Activated CD4-positive, alpha-beta T cell treated with anti-CD3 and anti-CD28 coated beads for 48 hours (primary cell): ENCODE results near the gene FHIT.

Source experiments
- DNase-seq: peaks from one replicate; pipeline ENCODE4 v3.0.0-alpha.2; 2020

Gene FHIT

GRCh38 chr3:59885101-59885500 lies 1366.2 kb downstream of the FHIT start:
- DNase-seq = no peak

DNA sequence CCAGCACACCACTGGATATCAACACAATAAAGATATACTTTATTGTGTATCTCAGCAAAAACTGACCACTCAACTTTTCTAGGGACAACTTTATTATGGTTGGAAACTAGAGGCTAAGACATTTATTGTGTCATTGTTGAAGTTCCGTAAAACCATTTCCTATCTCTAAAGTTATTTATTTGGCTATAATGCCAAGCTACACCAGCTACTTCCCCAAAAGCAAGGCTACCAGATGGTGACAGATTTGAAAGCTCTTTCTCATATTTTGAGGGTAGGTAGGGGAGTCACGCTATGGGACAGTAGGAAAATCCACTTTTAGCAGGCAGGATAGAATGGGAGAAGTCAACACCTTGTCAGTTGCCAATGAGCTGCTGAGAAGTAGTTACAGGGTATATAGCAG lies 1366.8 kb downstream of the FHIT start:
- DNase-seq = no peak

- DNase-seq = no peak
Observed at GRCh38 chr3:59882746-59883145, 1368.5 kb downstream of the FHIT start.

GRCh38 chr3:59880717-59881116 lies 1370.5 kb downstream of the FHIT start:
- DNase-seq = no peak

GRCh38 chr3:59879031-59879581 lies 1372.1 kb downstream of the FHIT start:
- no peak for DNase-seq

- no peak for DNase-seq
Observed at GRCh38 chr3:59878038-59878427, 1373.2 kb downstream of the FHIT start.

DNA sequence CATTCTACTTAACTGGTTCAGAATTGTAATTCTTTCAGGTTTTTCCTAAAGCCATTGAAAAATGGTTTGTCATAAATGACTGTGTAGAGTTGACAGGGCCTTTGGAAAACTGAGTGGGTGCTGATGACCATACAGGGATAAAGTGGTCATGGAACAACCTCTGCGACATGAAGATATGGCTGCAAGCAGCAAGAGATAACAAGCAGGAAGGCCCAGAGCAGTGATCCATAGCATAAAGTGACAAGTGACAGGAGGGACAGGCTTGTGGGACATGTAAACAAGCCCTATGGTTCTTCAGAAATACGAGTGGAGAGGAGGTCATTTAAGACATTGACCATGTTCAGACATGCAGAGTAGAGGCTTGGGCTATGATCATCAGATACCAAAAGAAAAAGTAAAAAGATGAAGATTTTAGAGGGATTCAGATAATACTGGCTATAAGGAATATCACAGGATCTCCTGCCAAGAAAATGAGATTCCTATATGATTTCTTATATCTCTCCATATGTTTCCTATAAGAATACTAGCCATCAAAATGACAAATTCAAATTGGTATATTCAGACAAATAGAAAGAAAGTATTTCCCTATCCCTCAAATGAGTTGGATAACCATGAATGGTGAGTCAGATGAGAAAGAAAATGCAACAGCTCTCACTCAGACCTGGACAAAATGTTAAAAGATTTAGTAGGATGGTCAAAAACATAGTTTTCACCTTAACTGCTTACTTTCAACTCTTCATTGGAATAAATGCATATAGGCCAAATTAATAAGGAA lies 1373.8 kb downstream of the FHIT start:
- no peak for DNase-seq

- DNase-seq = no peak
Observed at GRCh38 chr3:59876533-59877062, 1374.7 kb downstream of the FHIT start.

DNA sequence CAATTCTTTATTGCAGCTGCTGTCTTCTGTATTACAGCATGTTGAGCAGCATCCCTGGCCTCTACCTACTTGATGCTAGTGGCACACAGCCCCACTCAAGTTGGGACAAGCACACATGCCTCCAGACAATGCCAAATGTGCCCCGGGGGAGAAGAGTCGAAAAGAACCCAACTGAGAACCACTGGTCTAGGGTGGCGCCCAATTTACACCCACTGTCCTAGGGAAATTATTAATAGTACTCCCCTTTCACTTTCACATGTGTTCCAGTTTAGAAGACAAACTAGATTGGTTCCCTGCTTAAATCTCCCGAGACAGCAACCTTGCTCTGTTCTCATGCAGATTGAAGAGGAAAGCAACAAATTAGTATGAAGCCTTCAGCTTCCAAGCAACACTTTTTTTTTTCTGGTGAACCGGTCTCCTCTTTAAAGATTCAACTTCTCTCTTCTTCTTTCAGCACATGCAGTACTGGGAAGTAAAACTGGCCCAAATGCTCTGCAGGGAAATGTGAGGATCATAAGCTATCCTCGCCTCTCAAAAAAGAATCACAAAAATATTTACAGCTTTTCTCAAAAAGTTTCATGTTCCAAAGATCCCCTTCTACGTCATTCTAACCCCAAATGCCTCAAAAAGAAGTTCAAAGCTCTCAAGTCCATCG lies 1377.5 kb downstream of the FHIT start:
- peak; percentile 22 for DNase-seq

DNA sequence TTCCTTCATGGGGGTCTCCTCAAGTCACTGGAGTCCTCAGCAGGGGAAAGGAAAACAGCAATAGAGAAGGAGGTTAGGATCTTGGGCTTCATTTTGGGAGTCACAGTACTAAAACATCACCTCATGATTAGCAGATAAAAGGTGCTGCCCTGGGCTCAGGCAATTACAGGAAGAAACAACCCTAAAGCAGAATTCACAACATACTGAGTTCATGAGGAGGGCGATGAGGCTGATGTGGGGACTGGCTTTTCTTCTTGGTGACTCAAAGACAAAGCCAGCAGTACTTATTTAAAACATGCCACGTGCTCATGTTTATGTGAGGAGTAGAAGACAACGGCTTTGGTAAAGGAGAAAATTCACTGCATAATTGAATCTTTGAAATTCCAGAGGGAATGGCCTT lies 1379.1 kb downstream of the FHIT start:
- DNase-seq = peak; percentile 27

DNA sequence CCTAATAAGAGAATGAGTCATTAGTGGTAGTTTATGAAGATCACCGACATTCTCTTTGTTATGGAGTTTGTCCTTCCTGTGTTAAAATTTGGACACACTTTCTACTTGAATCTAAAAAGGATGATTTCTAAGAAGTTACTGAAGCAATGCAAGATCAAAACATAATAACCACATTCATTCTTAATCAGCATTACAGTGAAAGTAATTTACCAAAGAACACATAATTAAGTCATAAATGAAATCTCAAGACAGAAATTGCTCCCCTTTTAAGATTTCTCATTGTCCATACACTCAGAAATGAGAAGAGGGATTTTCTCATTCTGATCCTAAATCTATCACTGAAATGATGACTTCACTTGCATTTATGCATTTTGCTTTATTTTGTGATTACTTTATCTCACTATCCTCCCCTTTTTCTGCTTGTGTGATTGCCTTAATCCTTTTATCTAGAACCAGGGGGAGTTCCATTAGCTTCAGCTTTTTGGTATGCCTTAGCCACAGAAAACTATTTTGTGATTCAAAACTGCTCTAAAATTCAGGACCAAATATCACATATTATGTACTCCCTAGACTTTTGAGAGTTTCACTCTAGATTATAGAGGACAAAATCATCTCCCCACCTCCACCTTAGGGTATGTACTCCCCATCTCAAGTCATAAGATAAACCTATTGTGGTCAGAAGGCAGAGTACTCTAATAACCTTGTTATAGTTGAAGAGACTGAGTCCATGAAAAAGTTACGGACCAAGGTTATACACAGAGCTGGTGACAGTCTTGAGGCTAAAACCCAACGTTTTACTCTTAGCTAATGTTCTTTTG lies 1383.9 kb downstream of the FHIT start:
- no peak for DNase-seq

- DNase-seq = no peak
Observed at GRCh38 chr3:59866076-59866475, 1385.2 kb downstream of the FHIT start.

DNA sequence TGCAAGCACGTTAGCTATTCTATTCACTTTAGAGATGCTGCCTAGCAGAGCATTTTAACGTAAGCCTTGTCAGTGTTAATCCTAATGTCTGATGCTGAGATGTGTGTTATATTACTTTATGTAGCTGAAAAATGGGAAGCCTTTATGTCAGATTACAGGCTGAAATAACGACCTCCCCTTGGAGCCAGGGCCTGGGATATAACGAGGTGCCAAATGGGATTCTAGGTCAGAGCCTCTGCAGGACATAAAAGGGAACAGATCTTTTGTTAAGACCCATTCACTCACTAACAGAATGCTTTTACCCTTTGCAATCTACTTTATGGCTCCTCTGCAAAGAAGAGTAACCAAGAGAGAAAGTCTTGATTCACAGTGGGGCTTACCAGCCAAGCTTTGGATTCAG lies 1385.9 kb downstream of the FHIT start:
- no peak for DNase-seq

GRCh38 chr3:59862686-59863085 lies 1388.6 kb downstream of the FHIT start:
- no peak for DNase-seq

GRCh38 chr3:59857589-59858346 lies 1393.5 kb downstream of the FHIT start:
- peak; percentile 89 for DNase-seq

DNA sequence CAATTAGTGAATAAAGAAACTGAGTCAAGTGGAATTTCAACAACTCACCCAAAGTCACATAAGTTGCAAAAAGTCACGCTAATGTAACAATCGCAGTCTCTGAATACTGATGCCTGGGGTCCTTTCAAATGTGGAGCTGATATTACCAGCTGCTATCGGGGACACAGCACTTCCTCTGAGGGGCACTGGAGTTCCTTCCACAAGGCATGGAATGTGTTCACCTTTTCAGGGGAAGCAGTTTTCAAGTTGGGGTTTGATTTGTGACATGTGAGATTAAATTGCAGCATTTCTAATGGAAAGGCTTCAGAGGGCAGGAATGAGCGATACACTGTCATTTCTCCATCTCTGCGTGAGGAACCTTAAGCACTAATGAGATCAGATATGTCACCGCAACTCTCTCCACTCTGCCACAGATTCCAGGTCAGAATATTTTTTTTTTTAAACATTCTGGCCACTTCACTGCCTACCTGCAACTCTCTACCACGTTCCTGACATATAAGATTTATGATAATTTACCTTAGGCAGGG lies 1394.3 kb downstream of the FHIT start:
- DNase-seq = no peak

DNA sequence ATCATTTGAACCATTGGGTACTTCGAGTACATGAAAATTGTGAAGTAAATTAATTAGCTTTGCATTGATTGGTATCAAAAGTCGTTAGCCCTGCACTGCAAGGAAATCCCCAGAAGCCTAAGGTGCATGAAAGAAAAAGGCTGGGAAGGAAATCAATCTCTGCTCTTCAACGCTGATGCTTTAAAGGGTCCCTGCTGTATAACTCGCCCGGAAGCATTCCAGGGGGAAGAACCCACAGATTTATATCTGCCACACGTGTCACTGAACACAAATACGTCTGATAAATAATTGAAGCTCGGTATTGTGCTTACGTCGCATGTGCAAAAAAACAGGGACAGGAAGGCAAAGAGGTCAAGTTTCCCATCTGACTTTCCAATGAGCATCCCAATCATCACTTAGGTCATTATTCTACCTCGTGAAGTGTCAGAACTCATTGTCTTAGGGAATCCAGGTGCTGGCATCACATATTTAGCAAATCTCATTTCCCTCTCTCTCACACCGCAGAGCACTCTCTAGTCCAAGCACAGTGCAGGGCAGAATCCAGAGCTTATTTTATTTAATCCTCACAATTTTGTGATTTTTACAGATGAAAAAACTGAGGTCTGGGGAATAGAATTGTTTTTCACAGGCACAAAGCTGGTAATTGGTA lies 1397.1 kb downstream of the FHIT start:
- DNase-seq = no peak

GRCh38 chr3:59850417-59850816 lies 1400.8 kb downstream of the FHIT start:
- no peak for DNase-seq

DNA sequence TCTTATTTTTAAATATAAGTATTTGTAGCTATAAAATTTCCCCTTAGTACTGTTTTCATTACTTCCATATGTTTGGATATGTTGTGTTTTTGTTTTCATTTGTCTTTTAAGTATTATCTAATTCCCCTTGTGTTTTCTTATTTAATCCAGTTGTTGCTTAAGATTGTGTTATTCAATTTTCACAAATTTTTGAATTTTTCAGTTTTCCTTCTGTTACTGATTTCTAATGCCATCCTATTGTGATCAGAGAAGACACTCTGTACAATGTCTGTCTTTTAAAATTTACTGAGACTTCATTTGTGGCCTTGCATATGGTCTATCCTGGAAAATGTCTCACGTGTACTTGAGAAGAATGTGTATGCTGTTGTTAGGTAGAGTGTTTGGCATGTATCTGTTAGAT lies 1405.9 kb downstream of the FHIT start:
- no peak for DNase-seq

- no peak for DNase-seq
Observed at GRCh38 chr3:59843821-59844220, 1407.4 kb downstream of the FHIT start.

DNA sequence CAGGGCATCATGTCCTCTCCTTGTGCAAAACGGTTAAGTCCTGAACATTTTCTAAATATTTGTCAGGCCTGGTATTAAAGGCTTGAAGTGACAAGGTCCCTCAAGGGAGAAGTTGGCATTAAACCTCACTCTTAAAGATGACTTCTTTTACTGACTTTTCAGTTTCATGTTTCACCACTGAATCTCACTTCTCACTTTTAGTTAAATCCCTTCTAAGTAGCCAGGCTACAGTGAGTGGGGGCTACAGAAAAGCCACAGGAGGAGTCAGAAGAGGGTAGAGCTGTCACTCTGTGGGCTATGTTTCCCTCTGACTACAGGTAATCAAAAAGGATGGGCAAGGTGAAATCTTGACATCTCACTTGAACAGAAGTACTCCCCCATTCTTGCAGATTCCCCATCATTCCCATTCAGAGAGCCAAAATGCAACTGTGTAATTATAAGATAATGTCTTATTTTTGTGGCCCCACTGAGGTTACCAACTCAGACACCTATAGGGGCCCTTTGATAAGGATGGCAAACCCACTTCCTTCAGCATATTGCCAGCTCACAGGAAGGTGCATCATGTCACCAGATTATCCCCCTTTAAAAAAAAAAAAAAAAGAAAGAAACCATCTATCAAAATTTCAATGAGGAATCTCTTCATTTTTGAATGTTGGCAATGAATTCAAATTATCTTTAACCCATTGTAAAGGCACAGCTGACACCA lies 1411.3 kb downstream of the FHIT start:
- DNase-seq = peak; percentile 41
